ENCODE measurements around the gene TPT1. TPM values are rescaled to one million over a fixed set of nuclear protein-coding genes. Genes with fewer than 3 reads are reported as not detected.

Gene TPT1
- total and polyA plus RNA-seq, 4 donors, result 2,791 to 8,629 (median 4,381) TPM

GRCh38 chr13:45316996-45317395, 24.0 kb downstream of the TPT1 start:
- no peak overlapping the region for H3K9ac ChIP-seq (ENCODE audit: insufficient read depth in 1 of 2, low read length in 2 of 2)
- no peaks in the 10 kb centered on the region for H3K36me3 ChIP-seq (ENCODE audit: control insufficient read depth in 4 of 4, insufficient read depth in 4 of 4, low read length in 4 of 4)
- H3K4me3 ChIP-seq, result no peak overlapping the region
- no peak for TF ChIP-seq CTCF (IDR thresholded peaks at IDR 0.05; ENCODE audit: control extremely low read depth, extremely low read depth)
- H3K4me1 ChIP-seq (ENCODE audit: control insufficient read depth in 5 of 5, insufficient read depth in 5 of 5, low read length in 5 of 5), result peaks cover 0 to 4% (median 0%) of the 10 kb centered on the region in 5 donors
- ATAC-seq (ENCODE audit: insufficient read depth, low FRiP score) (no peak), DNase-seq (no peak)
- H3K27ac ChIP-seq (ENCODE audit: low read depth in 1 of 2, low read length in 1 of 2), result no peak overlapping the region
- no peaks in the 10 kb centered on the region for H3K27me3 ChIP-seq (ENCODE audit: control insufficient read depth in 3 of 3, insufficient read depth in 3 of 3, low read length in 2 of 3)
- 95 to 97% methylated on average over 5 of the region's 5 CpGs for WGBS, 2 donors
- no peaks in the 10 kb centered on the region for H3K9me3 ChIP-seq (ENCODE audit: control insufficient read depth in 4 of 4, insufficient read depth in 3 of 4, low read length in 3 of 4)

GRCh38 chr13:45316338-45316737, 24.6 kb downstream of the TPT1 start:
- TF ChIP-seq CTCF (IDR thresholded peaks at IDR 0.05; ENCODE audit: control extremely low read depth, extremely low read depth), result no peak
- DNase-seq (peak in 1 of 3 donors; percentile 36), ATAC-seq (ENCODE audit: insufficient read depth, low FRiP score) (no peak)
- H3K4me1 ChIP-seq (ENCODE audit: control insufficient read depth in 5 of 5, insufficient read depth in 5 of 5, low read length in 5 of 5), result peaks cover 0 to 3% (median 0%) of the 10 kb centered on the region in 5 donors
- no peak overlapping the region for H3K27ac ChIP-seq (ENCODE audit: low read depth in 1 of 2, low read length in 1 of 2)
- no peaks in the 10 kb centered on the region for H3K27me3 ChIP-seq (ENCODE audit: control insufficient read depth in 3 of 3, insufficient read depth in 3 of 3, low read length in 2 of 3)
- H3K4me3 ChIP-seq, result no peak overlapping the region
- no peaks in the 10 kb centered on the region for H3K9me3 ChIP-seq (ENCODE audit: control insufficient read depth in 4 of 4, insufficient read depth in 3 of 4, low read length in 3 of 4)
- WGBS, 2 donors, result 53 to 75% methylated on average over 6 of the region's 6 CpGs
- H3K36me3 ChIP-seq (ENCODE audit: control insufficient read depth in 4 of 4, insufficient read depth in 4 of 4, low read length in 4 of 4), result no peaks in the 10 kb centered on the region
- no peak overlapping the region for H3K9ac ChIP-seq (ENCODE audit: insufficient read depth in 1 of 2, low read length in 2 of 2)

- no peaks in the 10 kb centered on the region for H3K36me3 ChIP-seq (ENCODE audit: control insufficient read depth in 4 of 4, insufficient read depth in 4 of 4, low read length in 4 of 4)
- H3K4me3 ChIP-seq, result no peak overlapping the region
- no peak for TF ChIP-seq CTCF (IDR thresholded peaks at IDR 0.05; ENCODE audit: control extremely low read depth, extremely low read depth)
- H3K27me3 ChIP-seq (ENCODE audit: control insufficient read depth in 3 of 3, insufficient read depth in 3 of 3, low read length in 2 of 3), result peaks cover 0 to 1% (median 0%) of the 10 kb centered on the region in 3 donors
- 86 to 95% methylated on average over 11 of the region's 11 CpGs for WGBS, 2 donors
- H3K27ac ChIP-seq (ENCODE audit: low read depth in 1 of 2, low read length in 1 of 2), result no peak overlapping the region
- no peaks in the 10 kb centered on the region for H3K9me3 ChIP-seq (ENCODE audit: control insufficient read depth in 4 of 4, insufficient read depth in 3 of 4, low read length in 3 of 4)
- ATAC-seq (ENCODE audit: insufficient read depth, low FRiP score) (no peak), DNase-seq (no peak)
- peaks cover 0 to 7% (median 0%) of the 10 kb centered on the region in 5 donors for H3K4me1 ChIP-seq (ENCODE audit: control insufficient read depth in 5 of 5, insufficient read depth in 5 of 5, low read length in 5 of 5)
- no peak overlapping the region for H3K9ac ChIP-seq (ENCODE audit: insufficient read depth in 1 of 2, low read length in 2 of 2)
Observed at GRCh38 chr13:45315520-45316167, 25.3 kb downstream of the TPT1 start.

- Histone ChIP-seq H3K27ac (ENCODE audit: low read depth in 1 of 2, low read length in 1 of 2) (no peak overlapping the region), H3K4me3 (no peak overlapping the region), H3K9me3 (ENCODE audit: control insufficient read depth in 4 of 4, insufficient read depth in 3 of 4, low read length in 3 of 4) (no peaks in the 10 kb centered on the region), H3K9ac (ENCODE audit: insufficient read depth in 1 of 2, low read length in 2 of 2) (no peak overlapping the region), H3K4me1 (ENCODE audit: control insufficient read depth in 5 of 5, insufficient read depth in 5 of 5, low read length in 5 of 5) (peaks cover 0 to 7% (median 0%) of the 10 kb centered on the region in 5 donors), H3K36me3 (ENCODE audit: control insufficient read depth in 4 of 4, insufficient read depth in 4 of 4, low read length in 4 of 4) (no peaks in the 10 kb centered on the region), H3K27me3 (ENCODE audit: control insufficient read depth in 3 of 3, insufficient read depth in 3 of 3, low read length in 2 of 3) (peaks cover 0 to 6% (median 0%) of the 10 kb centered on the region in 3 donors)
- DNase-seq (no peak), ATAC-seq (ENCODE audit: insufficient read depth, low FRiP score) (no peak)
- no peak for TF ChIP-seq CTCF (IDR thresholded peaks at IDR 0.05; ENCODE audit: control extremely low read depth, extremely low read depth)
- 93 to 95% methylated on average over 10 of the region's 10 CpGs for WGBS, 2 donors
Observed at GRCh38 chr13:45314822-45315221, 26.2 kb downstream of the TPT1 start.

Data from lung (tissue), 12 donors.